Activated B cell treated with CpG ODN at 0.5 μM for 24 hours (primary cell): ENCODE data around the gene FASN. TPM values are rescaled to one million over a fixed set of nuclear protein-coding genes. Genes with fewer than 3 reads are reported as not detected.

Source experiments
- ATAC-seq: fragments of 200-7000 bp; cut with Tn5 transposase; one replicate; pipeline ENCODE4 v1.10.0; 2021; ENCODE audit warnings: low read depth, mild to moderate bottlenecking, moderate library complexity
- CTCF ChIA-PET: fragments of 350-600 bp; sonication (Branson Sonifier 250); formaldehyde crosslinking; loops from one replicate; lab custom pipeline; 2021; ENCODE audit warnings: antibody characterized with exemption; lab: Charles Lee
- POLR2A ChIA-PET: fragments of 350-600 bp; sonication (Branson Sonifier 250); formaldehyde crosslinking; loops from one replicate; lab custom pipeline; 2021; ENCODE audit warnings: antibody characterized with exemption; lab: Charles Lee
- DNase-seq: peaks from one replicate; pipeline ENCODE4 v3.0.0; 2022
- H3K27ac Mint-ChIP-seq: one replicate; pipeline ENCODE4 v1.8.0; 2020; ENCODE audit warnings: mixed read lengths
- H3K27me3 Mint-ChIP-seq: one replicate; pipeline ENCODE4 v1.8.0; 2021; ENCODE audit warnings: mixed read lengths
- H3K36me3 Mint-ChIP-seq: one replicate; pipeline ENCODE4 v1.8.0; 2021; ENCODE audit warnings: low read depth, mixed read lengths
- H3K4me1 Mint-ChIP-seq: one replicate; pipeline ENCODE4 v1.8.0; 2021; ENCODE audit warnings: mixed read lengths
- H3K4me3 Mint-ChIP-seq: one replicate; pipeline ENCODE4 v1.8.0; 2020; ENCODE audit warnings: mild to moderate bottlenecking, mixed read lengths
- H3K9me3 Mint-ChIP-seq: one replicate; pipeline ENCODE4 v1.8.0; 2020; ENCODE audit warnings: mixed read lengths
- CTCF ChIP-seq: fragments of 200-600 bp; IDR thresholded peaks from one replicate; pipeline ENCODE4 v1.8.0; 2022; ENCODE audit warnings: antibody characterized with exemption, mild to moderate bottlenecking
- intact Hi-C: fragments of 100-400 bp; cut with micrococcal nuclease; formaldehyde crosslinking; loops from one replicate; pipeline ENCODE4 v1.15.1; 2024
- total RNA-seq: library from RNA; stranded (reverse); gene quantifications from 2 replicates; pipeline ENCODE4 v1.2.3, GENCODE V29; 2022

The FASN gene
- total RNA-seq, 1 donor from 2014 or later: 121 TPM

GRCh38 chr17:82086941-82087906, 10.8 kb downstream of the FASN start:
- Mint-ChIP-seq H3K27me3 (no peaks in the 10 kb centered on the region), H3K4me1 (no peaks in the 10 kb centered on the region), H3K4me3 (no peak overlapping the region), H3K9me3 (no peaks in the 10 kb centered on the region), H3K27ac (no peak overlapping the region), H3K36me3 (peaks cover 61% of the 10 kb centered on the region)
- no peak for DNase-seq
- intact Hi-C loops: no loop called here
- ATAC-seq: no peak
- TF ChIP-seq CTCF: no peak
- ChIA-PET POLR2A (interaction anchor here (0.5 to 1.4 kb wide), 2 partner anchors 50 to 92 kb away, joined by 3 read pairs; partner anchors contain the start of gene DCXR), CTCF (no interaction called here)

- Mint-ChIP-seq H3K4me3 (no peak overlapping the region), H3K4me1 (no peaks in the 10 kb centered on the region), H3K9me3 (no peaks in the 10 kb centered on the region), H3K36me3 (peaks cover 62% of the 10 kb centered on the region), H3K27ac (no peak overlapping the region), H3K27me3 (no peaks in the 10 kb centered on the region)
- POLR2A ChIA-PET: interaction anchor here (1.4 kb wide), 1 partner anchor 49 kb away, joined by 3 read pairs; the partner anchor contains the start of gene DCXR
- no peak for TF ChIP-seq CTCF
- intact Hi-C loops: no loop called here
- CTCF ChIA-PET: no interaction called here
- ATAC-seq (no peak), DNase-seq (no peak)
Observed at GRCh38 chr17:82085931-82086764, 11.9 kb downstream of the FASN start.

- DNase-seq (no peak), ATAC-seq (no peak)
- H3K9me3 Mint-ChIP-seq: no peaks in the 10 kb centered on the region
- CTCF ChIA-PET: no interaction called here
- intact Hi-C loops: no loop called here
- POLR2A ChIA-PET: no interaction called here
- peaks cover 59% of the 10 kb centered on the region for H3K36me3 Mint-ChIP-seq
- no peak overlapping the region for H3K27ac Mint-ChIP-seq
- no peaks in the 10 kb centered on the region for H3K4me1 Mint-ChIP-seq
- no peak overlapping the region for H3K4me3 Mint-ChIP-seq
- no peak for TF ChIP-seq CTCF
- H3K27me3 Mint-ChIP-seq: no peaks in the 10 kb centered on the region
Observed at GRCh38 chr17:82085031-82085861, 12.8 kb downstream of the FASN start.

- intact Hi-C loops: no loop called here
- CTCF ChIA-PET: no interaction called here
- H3K4me3 Mint-ChIP-seq: no peak overlapping the region
- H3K9me3 Mint-ChIP-seq: no peaks in the 10 kb centered on the region
- H3K4me1 Mint-ChIP-seq: no peaks in the 10 kb centered on the region
- no peaks in the 10 kb centered on the region for H3K27me3 Mint-ChIP-seq
- DNase-seq: no peak
- peaks cover 63% of the 10 kb centered on the region for H3K36me3 Mint-ChIP-seq
- no peak overlapping the region for H3K27ac Mint-ChIP-seq
- POLR2A ChIA-PET: no interaction called here
- no peak for TF ChIP-seq CTCF
- ATAC-seq: no peak
Observed at GRCh38 chr17:82084373-82085030, 13.5 kb downstream of the FASN start.
